GM12801 (cell line): ENCODE results near the gene APPBP2.

Experiments
- CTCF ChIP-seq: IDR thresholded peaks from one replicate; pipeline ENCODE4 v1.5.1; 2011; ENCODE audit warnings: control low read depth; ENCODE audit not compliant: insufficient read length; ENCODE audit errors: extremely low read depth

The APPBP2 gene

DNA sequence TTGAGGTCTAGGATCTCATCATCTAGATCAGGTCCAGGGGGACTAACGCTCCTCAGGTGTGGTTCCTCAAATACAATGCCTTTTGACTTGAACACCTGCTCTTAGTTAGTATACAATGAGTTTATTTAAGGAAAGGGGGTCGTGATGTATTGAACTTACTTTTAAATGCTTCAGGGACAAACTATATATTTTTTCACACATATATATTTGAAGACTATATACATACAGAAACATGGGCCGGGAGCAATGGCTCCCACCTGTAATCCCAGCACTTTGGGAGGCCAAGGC lies 122.6 kb downstream of the APPBP2 start:
- no peak for TF ChIP-seq CTCF

DNA sequence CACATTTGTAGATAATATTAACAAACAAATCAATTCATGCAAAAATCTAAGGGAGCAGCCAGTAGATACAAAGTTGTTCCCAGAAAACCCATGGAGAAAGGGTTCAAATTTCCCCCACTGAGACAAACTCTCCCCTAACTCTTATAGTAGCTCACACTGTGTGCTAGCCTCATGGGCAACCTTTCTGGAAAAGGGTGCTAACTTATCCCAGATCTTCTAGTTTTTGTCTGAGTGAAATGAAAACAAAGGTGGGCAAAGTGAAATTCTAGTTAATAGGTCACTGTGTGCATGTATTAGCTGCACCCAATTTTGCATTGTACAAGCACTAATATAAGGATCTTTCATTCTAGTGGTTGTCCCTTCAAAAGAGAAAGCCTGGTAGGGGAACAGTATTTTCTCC lies 124.2 kb downstream of the APPBP2 start:
- no peak for TF ChIP-seq CTCF

GRCh38 chr17:60398227-60398959 lies 127.6 kb downstream of the APPBP2 start:
- no peak for TF ChIP-seq CTCF

DNA sequence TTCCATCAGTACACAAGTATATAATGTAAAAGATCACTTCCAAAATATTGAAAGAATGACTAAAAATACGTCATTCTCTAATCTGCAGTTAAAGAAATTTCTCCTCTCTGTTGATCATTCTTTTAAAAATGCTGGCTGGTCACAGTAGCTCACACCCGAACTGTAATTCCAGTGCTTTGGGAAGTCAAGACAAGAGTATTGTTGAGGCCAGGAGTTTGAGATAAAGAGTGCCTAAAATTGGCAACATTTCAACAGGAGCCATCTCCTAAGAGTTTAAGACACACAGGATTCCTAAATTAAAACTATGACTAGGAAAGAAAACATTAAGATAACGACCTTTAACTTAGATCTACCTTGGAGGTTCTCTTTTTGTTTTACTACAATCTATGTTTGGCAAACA lies 129.6 kb downstream of the APPBP2 start:
- TF ChIP-seq CTCF, result no peak

DNA sequence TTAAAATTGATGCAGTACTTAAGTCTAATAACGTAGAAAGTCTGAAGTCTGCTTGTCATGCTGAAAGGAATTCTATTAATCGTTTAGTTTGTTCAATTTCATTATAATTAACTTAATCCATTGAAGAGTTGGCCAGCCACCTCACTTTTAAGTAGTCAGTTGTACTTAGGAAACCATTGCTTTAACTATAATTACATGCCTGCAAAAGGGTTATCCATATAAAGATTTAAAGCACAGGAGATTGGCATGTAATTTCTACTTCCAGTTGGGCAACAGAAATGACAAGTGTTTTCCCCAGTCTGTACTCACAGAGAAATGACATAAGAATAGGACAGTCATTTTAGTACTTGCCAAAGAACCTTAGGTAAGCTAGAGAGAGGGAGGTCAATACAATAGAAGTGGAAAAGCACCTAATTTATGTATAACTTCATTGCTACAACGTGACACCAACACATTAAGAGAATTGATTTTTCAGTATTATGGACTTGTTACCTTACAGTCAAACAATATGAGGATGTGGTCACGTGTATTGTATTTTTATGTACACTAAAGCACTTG lies 130.5 kb downstream of the APPBP2 start:
- no peak for TF ChIP-seq CTCF

- TF ChIP-seq CTCF, result no peak
Observed at GRCh38 chr17:60393840-60394723, 132.0 kb downstream of the APPBP2 start.
